GM19043 (cell line): Measurements from ENCODE around the gene SNX22.

Source experiments
- ATAC-seq: cut with Tn5 transposase; IDR thresholded peaks from one replicate; pipeline ENCODE4 v1.9.1; 2021; ENCODE audit warnings: low read depth; ENCODE audit not compliant: unreplicated experiment

The SNX22 gene

DNA sequence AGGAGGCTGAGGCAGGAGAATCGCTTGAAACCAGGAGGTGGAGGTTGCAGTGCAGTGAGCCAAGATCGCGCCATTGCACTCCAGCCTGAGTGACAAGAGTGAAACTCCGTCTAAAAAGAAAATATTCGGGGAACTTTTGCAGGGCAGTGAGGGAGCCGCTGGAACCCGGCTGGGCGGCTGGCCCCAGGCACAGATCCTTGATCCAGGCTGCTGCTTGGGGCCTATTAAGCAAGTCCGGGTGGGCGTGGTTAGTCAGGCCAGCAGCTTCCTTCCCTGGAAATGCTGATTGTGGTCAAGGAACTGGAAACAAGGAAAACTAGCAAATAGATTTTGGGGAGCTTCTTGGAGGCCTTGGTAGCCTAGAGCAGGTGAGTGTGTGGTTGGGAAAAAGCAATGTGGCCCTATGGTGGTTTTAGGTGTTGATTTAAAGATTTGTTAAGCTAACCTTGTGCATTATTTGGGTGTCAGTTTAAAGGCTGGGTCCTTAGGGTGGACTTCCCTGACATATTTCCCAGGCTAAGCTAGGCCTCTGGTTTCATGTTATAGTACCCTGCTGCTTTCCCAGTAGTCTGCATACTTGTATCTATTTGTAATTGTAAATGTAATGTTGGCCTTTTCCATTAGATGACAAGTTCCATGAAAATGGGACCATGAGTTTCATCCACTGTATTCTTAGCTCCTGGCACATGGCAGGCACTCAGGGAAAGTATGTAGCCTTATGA, 17.7 kb upstream of the SNX22 start:
- ATAC-seq, result no peak

DNA sequence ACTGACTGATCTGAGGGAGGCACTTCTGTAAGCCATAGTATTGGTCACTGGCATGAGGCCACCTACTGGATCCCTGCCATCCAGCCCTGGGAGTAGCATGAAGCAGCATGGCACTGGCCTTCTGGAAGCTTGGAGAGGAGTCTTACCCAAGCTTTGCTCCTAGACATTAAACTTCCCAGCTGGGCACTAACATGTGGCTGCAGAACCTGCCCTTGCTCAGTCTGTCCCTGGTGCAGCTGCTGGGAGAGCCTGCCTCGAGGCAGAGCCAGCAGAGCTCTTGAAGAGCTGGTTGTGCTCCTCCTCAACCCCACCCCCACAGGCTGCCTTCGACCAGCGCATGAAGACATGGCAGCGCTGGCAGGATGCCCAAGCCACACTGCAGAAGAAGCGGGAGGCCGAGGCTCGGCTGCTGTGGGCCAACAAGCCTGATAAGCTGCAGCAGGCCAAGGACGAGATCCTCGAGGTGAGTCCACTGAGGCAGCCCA, 17.1 kb upstream of the SNX22 start:
- no peak for ATAC-seq

DNA sequence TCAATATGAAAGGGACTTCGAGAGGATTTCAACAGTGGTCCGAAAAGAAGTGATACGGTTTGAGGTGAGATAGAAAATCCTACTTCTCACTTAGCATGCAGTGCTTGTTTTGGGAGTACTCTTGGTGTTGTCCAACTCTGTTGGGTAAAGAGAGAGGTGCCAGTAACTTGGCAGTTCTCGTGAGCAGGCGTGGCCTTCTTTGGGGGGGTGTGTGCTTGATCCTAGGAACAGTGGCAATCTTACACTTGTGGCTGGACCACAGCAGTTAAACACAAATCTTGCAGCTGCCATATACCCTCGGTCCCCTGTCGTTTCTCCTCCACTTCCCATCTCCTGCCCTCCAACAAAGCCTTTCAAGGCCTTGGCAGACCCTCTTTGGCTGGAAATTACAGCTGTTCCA, 15.2 kb upstream of the SNX22 start:
- no peak for ATAC-seq

DNA sequence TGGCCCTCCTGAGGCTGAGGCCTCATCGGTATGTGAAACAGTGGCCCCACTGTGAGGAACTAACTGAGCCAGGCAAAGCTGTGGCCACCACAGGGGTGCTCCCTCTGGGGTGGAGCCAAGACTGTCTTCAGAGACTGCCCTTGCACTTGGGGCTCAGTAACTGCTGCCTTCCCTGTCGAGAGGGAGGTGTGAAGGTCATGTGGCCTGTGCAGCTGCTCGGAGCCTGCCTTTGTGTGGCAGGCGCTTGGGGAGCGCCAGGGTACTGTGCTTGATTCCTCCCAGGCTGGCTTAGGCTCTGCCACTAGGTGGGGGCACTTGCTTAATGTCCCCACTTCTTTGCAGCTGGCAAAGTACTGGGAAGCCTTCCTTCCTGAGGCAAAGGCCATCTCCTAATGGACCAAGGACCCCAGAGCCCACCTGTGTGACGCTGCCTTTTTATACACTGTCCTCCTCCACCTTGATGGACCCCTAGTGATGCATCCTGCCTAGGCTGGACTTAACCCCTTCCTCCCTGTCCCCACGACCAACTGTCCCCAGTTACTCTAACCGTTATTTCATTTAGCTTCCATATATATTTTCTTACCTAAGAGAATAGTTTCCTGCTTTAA, 14.2 kb upstream of the SNX22 start:
- no peak for ATAC-seq

DNA sequence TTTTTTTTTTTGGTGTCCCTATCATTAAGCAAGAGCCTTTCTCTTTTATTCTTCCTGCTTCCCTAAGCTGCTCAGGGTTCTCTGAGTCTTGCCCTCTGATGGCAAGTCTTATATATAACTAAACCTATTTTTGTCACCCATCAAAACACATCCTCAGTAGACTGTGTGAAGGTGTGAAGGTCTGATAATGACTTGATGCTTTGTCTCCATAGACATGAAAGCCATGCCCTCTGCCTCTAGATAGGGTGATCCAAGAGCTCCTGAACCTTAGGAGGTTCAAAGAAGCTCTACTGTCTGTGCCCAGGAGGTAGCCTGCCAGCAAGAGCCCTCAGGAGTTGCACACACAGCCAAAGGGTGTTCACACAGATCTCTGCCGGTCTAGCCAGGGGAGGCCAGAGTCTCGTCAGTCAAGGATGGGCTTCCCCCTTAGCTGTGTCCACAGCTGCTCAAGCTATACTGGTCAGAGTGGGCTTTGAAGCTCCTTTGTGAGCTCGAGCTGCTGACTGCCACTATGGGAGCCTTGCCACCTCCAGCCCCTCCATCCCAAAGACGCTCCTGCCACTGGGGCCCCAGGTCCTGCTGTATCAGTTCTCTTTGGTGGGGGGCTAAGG, 13.1 kb upstream of the SNX22 start:
- ATAC-seq, result no peak

DNA sequence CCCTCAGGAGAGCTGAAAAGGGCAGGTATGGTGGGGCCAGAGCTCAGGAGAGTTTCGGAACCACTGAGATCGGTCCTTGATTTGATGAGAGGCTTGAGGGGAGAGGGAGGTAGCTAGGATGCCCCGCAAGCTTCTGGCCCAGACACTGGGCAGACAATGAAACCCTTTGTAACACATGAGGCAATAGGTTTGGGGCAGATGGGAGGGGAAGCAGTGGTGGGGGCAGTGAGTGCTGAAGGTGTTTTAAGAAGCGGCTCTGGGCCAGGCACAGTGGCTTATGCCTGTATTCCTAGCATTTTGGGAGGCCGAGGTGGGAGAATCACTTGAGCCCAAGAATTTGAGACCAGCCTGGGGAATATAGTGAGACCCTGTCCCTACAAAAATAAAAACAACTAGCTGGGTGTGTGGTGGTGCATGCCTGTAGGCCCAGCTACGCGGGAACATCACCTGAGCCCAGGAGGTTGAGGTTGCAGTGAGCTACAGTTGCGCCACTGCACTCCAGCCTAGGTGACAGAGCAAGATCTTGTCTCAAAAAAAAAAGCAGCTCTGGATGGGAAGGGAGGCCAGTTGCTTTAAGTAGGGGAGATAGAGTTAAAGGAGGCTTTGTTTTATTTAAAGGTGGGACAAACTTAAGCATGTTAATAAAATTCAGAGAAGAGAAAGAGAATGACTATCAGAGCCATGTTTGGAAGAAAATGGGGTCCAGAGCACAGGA, 9.6 kb upstream of the SNX22 start:
- ATAC-seq, result no peak

DNA sequence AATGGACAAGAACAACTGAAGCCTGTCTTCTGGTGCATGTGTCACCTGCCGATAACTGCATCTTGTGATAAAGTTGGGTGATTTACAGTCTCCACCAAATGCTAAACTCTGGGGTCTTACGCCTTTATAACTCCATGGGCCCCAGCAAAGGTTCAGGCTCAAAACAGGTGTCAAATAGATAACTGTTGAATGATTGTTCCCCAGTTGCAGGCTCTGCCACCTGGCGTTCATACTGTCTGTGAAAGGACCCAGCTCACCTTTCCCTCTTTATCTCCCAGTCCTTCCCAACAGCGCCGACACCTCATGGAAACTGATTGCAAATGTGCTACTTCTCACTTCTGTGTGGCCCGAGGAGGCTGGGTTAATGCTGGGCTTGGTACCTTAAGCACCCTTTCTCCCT, 8.3 kb upstream of the SNX22 start:
- no peak for ATAC-seq

DNA sequence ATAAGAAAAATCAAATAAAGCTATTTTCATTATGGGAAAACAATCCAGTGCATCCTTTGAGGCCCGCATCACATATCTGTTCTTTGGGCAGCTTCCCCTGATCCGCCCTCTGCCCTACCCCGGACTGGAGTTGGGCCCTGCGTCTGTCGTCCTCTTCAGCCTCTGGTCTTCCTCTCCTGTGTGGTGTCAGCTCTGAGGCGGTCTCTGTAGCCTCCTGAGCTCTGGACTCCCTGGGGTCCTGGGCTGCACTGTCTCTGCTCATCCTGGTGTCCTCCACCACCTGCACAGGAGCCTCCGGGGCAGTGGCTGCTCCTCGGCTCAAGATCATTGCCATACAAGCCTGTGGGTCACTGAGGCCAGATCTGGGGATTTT, 7.4 kb upstream of the SNX22 start:
- no peak for ATAC-seq

DNA sequence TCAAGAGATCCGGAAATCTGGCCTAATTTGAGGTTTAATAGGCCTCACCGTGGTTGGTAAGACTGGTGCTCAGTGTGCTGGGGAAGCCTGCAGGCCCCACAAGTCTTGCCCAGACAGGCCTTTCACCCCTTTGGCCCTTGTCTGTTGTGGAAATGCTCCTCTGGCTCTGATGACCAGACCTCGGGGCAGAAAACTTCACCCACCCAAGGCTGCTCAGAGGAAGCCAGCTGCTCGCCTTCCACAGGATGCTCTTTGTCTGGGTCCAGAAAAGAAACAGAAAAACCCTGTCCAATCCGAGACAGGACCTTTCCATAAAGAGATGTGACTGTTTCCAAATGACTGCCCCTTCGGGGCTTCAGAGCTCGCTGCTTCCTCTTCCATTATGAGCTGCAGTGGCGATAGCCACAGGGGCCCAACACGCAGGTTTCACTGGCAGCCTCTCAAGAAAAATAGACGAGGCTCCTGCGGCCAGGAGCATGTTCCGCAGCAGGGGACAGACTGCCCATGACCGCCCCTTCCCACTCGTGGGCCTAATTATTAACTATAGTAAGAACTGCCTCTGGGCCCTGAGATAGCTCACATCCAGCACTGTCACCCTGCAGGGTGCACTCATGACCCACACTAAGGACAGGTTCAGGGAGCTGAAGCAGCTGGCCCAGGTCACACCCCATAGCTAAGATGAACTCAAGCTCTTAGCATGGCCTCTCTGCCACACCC, 6.8 kb upstream of the SNX22 start:
- peak; percentile 76 for ATAC-seq

DNA sequence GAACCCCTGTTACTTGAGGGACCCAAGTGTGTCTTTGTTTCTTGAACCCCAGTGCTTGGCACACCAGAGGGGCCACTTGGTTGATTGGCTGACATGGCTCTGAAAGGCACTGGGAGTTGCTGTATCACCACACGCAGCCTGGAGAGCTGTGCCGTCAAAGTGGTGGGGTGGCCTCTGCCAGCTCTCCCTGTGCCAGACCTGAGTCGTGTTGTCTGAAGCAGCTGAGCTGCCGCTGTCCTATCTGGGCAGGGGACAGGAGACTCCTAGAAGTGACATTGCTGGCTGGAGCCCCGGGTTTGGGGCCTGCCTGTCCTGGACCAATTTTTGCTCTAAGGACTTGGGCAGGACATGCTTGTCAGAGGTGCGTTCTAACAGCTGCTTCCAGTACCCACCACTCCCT, 5.5 kb upstream of the SNX22 start:
- no peak for ATAC-seq

DNA sequence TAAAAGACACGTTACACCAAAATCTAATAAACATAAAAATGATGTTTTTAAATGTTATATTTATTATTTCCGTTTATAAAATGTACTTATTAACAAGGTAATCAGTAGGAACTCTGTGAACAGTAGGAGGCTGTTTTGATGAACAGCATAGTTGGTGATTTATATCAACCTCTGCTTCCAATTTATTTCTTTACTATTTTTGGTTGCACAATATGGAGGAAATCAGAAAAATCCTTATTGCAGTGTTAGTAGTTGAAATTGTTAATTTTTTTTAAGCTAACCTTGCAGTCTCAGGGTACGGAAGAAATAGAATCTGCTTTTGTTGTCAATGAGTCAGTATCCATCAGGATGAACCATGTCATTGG, 5.0 kb upstream of the SNX22 start:
- ATAC-seq, result no peak

DNA sequence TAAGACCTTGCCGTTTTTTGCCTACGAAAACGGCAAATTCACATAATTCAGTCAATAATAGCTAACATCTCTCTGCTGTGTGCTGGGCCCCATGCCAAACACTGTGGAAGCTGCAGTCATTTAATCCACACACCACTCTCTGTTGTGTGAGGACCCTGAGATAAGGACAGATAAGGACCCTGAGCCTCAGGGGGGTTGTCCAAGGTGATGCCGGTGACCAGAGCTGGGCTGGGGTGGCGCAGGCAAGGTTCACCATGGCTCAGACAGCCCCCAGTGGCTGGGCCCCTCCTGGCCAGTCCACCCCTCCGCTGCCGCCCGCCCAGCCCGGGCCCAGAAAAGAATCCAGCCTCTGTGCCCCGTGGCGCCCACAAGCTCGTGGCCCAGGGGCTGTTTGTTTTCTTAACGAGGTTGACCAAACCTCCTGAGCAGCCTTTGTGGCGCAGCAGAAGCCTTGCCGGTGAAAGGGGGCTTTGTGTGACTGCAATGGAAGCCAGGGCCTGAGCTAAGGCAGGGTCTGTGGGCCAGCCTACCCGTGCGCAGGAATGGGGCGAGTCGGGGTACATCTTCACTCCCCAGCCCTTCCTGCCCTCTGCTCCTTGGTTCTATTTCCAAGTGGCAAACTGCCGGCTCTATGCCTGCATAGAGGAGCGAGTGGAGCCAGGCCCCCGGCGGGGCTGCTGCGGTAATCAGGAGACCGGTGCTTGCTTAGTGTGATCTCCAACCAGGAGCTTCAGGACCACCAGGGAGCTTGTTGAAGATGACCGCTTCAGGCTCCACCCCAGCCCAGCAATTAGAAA, 4.4 kb upstream of the SNX22 start:
- no peak for ATAC-seq

DNA sequence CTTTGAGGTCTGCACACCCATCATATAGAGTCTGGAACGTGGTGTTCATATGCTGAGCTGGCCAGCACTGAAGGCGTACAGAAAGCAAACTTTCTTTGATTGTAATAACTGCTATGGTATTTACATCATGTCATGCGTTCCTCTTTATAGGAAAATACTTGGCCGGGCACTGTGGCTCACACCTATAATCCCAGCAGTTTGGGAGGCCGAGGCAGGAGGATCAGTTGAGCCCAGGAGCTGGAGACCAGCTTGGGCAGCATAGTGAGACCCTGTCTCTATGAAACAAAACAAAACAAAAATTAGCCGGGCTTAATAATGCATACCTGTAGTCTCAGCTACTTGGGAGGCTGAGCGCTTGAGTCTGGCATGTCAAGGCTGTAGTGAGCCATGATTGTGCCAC, 3.4 kb upstream of the SNX22 start:
- ATAC-seq, result no peak

DNA sequence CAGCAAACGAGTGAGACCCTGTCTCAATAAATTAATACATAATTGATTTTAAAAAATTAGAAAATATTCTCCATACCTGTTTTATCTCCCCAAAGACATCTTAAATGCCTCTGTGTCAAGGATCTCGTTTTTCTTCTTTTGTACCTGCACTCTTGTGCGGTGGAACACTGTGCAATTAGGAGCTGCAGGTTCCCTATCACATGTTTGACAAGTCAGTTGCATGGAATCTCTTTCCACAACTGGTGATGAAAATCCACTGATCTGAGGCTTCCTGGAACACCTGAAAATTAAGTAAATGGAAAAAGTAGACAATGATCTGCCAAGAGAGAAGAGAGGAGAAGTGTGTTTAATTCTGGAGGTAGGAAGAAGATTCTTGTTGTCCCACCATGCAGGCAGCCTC, 3.0 kb upstream of the SNX22 start:
- no peak for ATAC-seq

DNA sequence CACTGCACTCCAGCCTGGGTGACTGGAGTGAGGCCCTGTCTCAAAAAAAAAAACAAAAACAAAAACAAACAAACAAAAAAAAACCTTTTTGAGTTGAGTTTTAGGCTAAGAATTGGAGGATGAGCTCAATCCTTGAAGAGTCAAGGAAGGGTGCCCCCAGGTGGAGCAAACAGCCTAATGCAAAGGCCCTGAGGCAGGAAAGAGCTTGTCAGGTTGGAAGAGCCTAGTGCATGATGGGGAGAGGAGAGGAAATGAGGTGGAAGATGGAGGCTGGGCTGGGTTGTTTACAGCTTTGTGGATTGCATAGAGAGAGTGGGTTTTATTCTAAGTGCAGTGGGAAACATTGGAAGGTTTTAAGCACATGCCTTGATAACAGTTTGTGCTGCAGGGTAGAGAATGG, 2.1 kb upstream of the SNX22 start:
- ATAC-seq, result no peak

DNA sequence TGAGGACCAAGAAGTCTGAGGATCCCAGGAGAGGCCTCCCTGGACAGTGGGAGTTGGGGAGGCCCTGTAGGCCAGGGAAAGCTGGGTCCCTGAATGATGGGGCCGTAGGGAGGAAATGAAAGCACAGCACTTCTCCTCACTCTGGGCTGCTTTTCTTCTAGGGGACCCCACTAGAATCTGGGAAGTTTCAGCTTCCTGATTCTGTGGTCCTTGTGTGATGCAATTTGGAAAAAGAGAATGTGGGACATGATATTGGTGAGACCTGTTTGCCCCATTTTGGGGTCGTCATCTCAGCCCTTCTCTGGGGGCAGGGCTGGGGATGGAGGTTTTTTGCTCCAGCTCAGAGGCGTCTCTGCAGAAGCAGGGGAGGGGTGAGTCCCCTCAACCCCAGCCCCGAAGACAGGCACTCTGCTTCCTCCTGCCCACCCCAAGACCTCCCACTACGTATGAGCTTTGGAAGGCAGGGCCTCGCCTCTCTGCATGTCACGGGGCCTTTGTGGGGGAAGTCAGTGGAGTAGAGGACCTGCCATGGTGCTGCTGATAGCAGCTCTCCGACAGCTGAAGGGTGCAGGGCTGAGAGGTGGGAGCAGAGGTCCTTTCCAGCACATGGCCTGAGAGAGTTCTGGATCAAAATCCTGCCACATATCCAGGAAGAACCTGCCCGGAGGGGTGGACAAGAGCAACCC, 1.5 kb upstream of the SNX22 start:
- ATAC-seq, result no peak

DNA sequence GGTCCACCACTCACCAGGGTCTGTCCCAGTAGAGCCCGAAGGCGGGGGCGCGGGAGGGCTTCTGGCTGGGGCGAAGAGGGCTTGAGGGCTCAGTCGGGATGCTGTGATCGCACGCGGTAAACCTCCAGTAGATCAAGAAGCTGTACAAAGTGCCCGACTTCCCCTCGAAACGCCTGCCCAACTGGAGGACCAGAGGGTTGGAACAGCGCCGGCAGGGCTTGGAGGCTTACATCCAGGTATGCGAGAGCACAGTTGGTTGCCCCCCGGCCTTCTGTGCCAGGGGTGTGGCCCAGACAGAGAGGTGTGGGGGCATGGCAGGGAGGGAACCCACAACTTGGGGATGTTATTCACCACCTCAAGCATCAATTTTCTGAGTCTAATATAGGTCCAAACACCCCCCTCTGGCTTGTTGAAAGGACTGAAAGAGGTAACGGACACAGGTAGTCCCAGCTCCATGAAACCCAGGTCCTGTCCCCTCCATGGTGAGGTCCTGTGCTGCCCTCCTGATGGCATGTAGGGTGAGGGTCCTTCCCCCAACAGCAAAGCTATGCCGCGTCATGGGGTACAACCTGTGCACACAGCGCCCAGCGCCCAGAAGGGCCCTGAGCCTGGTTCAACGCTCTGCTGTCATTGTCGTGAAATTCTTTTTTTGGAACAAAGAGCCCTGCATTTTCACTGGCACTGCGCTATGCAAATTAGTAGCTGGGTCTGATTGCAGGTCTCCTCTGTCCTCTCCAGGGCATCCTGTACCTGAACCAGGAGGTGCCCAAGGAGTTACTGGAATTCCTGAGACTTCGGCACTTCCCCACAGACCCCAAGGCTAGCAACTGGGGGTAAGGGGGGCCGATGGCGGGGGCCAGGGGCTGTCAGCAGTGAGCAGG, 1.2 kb downstream of the SNX22 start:
- ATAC-seq, result peak; percentile 11

DNA sequence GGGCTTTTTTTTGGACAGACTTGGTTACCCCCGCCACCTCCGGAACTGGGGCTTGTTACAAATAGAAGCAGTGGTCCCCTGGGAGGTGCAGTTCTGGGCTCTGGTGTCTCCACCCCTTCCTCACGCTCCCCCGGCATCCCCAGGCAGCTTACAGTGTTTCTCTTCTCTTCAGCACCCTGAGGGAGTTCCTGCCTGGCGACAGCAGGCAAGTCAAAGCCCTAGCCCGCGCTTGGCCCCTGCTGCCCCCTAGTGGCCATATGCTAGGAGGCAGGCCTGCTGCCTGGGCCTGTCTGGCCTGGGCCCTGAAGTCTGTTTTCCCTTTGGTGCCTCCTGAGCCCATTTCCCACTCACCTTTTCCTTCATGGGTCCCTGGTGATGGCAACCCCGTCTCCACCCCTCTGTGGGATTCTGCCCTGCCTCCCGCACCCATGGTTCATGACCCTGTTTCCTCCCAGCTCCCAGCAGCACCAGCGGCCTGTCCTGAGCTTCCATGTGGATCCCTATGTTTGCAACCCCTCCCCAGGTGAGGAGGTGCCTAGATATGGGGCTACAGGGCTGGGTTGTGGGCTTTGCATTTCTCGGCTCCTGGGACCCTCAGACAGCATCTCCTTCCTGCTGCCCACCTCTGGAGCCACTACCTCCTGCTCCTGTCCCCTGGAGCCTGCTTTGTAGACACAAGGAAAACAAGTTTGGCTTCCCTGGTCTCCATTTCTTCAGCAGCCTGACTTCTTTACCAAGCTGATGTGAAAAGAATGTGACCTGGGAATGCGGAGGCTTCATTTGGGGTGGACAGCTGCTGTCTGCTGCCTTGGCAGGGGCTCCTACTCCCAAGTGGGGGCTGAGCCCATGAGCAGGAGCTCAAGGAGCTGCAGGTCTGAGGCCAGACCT, 2.2 kb downstream of the SNX22 start:
- peak; percentile 60 for ATAC-seq
